Keratinocyte (primary cell): ENCODE data around the gene MTIF2. TPM values are rescaled to one million over a fixed set of nuclear protein-coding genes. Genes with fewer than 3 reads are reported as not detected.

Source experiments
- DNase-seq: peaks from one replicate; pipeline ENCODE4 v3.0.0-alpha.2; 2011; ENCODE audit warnings: low read depth, missing footprints, low spot score
- FAIRE-seq: peaks from 2 replicates; lab custom pipeline; 2011; peaks lifted over from hg19 to GRCh38; lab: Jason Lieb, UNC
- H2AFZ ChIP-seq: 2 replicates; pipeline ENCODE4 v1.6.0; 2012; ENCODE audit warnings: low read length, control low read depth, inconsistent platforms; ENCODE audit not compliant: control insufficient read depth
- H3K27ac ChIP-seq: 2 replicates; pipeline ENCODE4 v1.5.1; 2011; ENCODE audit warnings: low read length; ENCODE audit not compliant: control insufficient read depth, insufficient read depth
- H3K27me3 ChIP-seq: 3 replicates; pipeline ENCODE4 v1.6.0; 2011; ENCODE audit warnings: low read length; ENCODE audit not compliant: control insufficient read depth, insufficient read depth; ENCODE audit errors: extremely low read depth
- H3K36me3 ChIP-seq, 2 experiments: 2 replicates in 1 of 2; 3 replicates in 1 of 2; pipeline ENCODE4 v1.5.1; 2011; ENCODE audit warnings: low read length in 2 of 2, mild to moderate bottlenecking in 1 of 2; ENCODE audit not compliant: control insufficient read depth in 2 of 2, insufficient read depth in 2 of 2; ENCODE audit errors: extremely low read depth in 1 of 2
- H3K4me1 ChIP-seq: 3 replicates; pipeline ENCODE4 v1.5.1; 2011; ENCODE audit warnings: low read length; ENCODE audit not compliant: control insufficient read depth, insufficient read depth; ENCODE audit errors: extremely low read depth
- H3K4me2 ChIP-seq: 3 replicates; pipeline ENCODE4 v1.6.0; 2011; ENCODE audit warnings: low read depth, low read length; ENCODE audit not compliant: control insufficient read depth, insufficient read depth; ENCODE audit errors: extremely low read depth
- H3K4me3 ChIP-seq, 3 experiments: fragments of 200-600 bp in 1 of 3; sonication (generic) in 1 of 3; 2 replicates in 2 of 3; 3 replicates in 1 of 3; pipeline ENCODE4 v1.5.1; 2011 to 2016; ENCODE audit warnings: low read length in 3 of 3, mild to moderate bottlenecking in 3 of 3, control low read depth in 2 of 3, inconsistent platforms in 1 of 3, low read depth in 1 of 3, mixed read lengths in 1 of 3, mixed run types in 1 of 3, moderate library complexity in 1 of 3; ENCODE audit not compliant: control insufficient read depth in 2 of 3, insufficient read depth in 2 of 3; ENCODE audit errors: extremely low read depth in 1 of 3
- H3K79me2 ChIP-seq: 2 replicates; pipeline ENCODE4 v1.6.0; 2012; ENCODE audit warnings: low read length; ENCODE audit not compliant: control insufficient read depth, insufficient read depth
- H3K9ac ChIP-seq: 3 replicates; pipeline ENCODE4 v1.6.0; 2011; ENCODE audit warnings: low read length; ENCODE audit not compliant: control insufficient read depth, insufficient read depth; ENCODE audit errors: extremely low read depth
- H3K9me1 ChIP-seq: 3 replicates; pipeline ENCODE4 v1.6.0; 2011; ENCODE audit warnings: low read length; ENCODE audit not compliant: control insufficient read depth, insufficient read depth; ENCODE audit errors: extremely low read depth
- H3K9me3 ChIP-seq: 2 replicates; pipeline ENCODE4 v1.5.1; 2012; ENCODE audit warnings: low read depth, low read length; ENCODE audit not compliant: control insufficient read depth
- H4K20me1 ChIP-seq: 3 replicates; pipeline ENCODE4 v1.6.0; 2011; ENCODE audit warnings: low read length; ENCODE audit not compliant: control insufficient read depth, insufficient read depth; ENCODE audit errors: extremely low read depth
- EZH2 ChIP-seq: IDR thresholded peaks from one replicate; pipeline ENCODE4 v1.6.1; 2012; ENCODE audit warnings: inconsistent platforms, mild to moderate bottlenecking, low read length, moderate library complexity
- dilution Hi-C: fragments of 300-500 bp; cut with MboI; formaldehyde crosslinking; loops from one replicate; pipeline ENCODE4 v1.7.0; 2020; ENCODE audit warnings: low sequenced_read_pairs; ENCODE audit not compliant: extremely low pct_ligation_motif_present
- polyA plus RNA-seq, 5 experiments: library from polyadenylated mRNA; depleted of rRNA in 3 of 5; stranded (reverse) in 3 of 5; stranded (forward) in 1 of 5; unstranded in 1 of 5; fragments of >200 nt; gene quantifications; 1 replicate in 1 of 5; 2 replicates in 3 of 5; 3 replicates in 1 of 5; pipeline versions ENCODE4 v1.2.1 to v1.2.3, GENCODE V29; 2011 to 2012; ENCODE audit warnings: missing spikeins in 2 of 5, low read depth in 1 of 5, low replicate concordance in 1 of 5
- TF ChIP-seq, protein P1 (sequence below), 3 experiments: IDR thresholded peaks in 1 of 3; conservative IDR thresholded peaks in 1 of 3; optimal IDR thresholded peaks in 1 of 3; 2 replicates in 2 of 3; 3 replicates in 1 of 3; pipeline versions ENCODE3 to v1.5.1; 2011; ENCODE audit warnings: low read length in 3 of 3, mild to moderate bottlenecking in 3 of 3, moderate library complexity in 2 of 3, control low read depth in 1 of 3, inconsistent platforms in 1 of 3; ENCODE audit not compliant: insufficient read depth in 2 of 3; ENCODE audit errors: extremely low read depth in 1 of 3

MTIF2 gene
- polyA plus RNA-seq, 1 donor (not counting 4 experiments of a cell fraction or from before 2014, with no cell fraction given): 38.9 TPM

DNA sequence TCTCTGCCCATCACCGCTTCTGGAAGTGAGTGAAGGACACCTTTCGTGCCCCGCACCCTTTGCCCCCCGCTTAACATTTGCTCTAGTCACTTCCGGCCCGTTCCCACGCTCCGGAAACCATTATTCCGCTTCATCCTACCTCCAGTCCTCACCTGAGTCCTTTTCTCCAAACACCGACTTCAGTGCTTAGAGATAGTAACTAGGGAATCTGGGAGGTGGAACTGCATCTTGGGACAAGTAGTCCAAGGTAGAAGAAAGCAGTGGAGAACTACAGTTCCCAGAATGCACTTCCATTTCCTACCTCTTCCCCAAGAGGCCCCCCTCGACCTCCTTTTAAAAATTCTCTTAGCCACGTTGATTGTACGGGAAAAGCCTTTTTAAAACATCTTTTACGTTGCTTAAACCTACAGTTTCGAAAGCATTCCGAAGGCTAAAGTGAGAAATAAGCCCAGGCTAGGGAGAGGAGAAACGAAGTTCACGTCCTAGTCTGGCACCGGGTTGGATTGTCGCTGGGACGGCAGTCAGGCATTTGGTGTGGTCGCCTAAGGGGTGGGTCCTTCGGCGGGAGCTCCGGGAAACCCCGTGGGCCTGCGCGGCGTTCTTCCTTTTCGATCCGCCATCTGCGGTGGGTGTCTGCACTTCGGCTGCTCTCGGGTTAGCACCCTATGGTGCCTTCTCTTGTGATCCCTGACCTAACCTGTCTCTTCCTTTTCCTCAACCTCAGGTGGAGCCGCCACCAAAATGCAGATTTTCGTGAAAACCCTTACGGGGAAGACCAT lies 36.8 kb downstream of the MTIF2 start, which contains the start of the genes CLHC1 and RPS27A:
TSS of gene CLHC1 (minus strand) at position 210 of the 779 bp plus-strand sequence. CDS start 9,882 bp downstream, outside the sequence.
TSS of gene RPS27A (plus strand) at position 605 of the 779 bp plus-strand sequence. CDS start at position 742, 137 bp downstream.
- Histone ChIP-seq H3K27ac (peak within 1 kb of the TSS; percentile 98), H4K20me1 (no peaks in the 10 kb centered on the region), H3K4me2 (peak within 1 kb of the TSS; percentile 92), H3K4me3 (peak within 1 kb of the TSS; percentile 89 to 91 (median 91)), H3K9ac (peak within 1 kb of the TSS; percentile 98), H3K4me1 (peaks cover 7% of the 10 kb centered on the region), H3K36me3 (peaks cover 12 to 31% of the 10 kb centered on the region in 2 experiments), H2AFZ (peak within 1 kb of the TSS; percentile 94), H3K27me3 (no peaks in the 10 kb centered on the region), H3K9me3 (no peaks in the 10 kb centered on the region), H3K79me2 (peaks cover 62% of the 10 kb centered on the region), H3K9me1 (peaks cover 2% of the 10 kb centered on the region)
- FAIRE-seq: peak; percentile 84
- dilution Hi-C loops: no loop called here
- DNase-seq: peak; percentile 94
- TF ChIP-seq EZH2: no peak
- TF ChIP-seq, protein P1, sequence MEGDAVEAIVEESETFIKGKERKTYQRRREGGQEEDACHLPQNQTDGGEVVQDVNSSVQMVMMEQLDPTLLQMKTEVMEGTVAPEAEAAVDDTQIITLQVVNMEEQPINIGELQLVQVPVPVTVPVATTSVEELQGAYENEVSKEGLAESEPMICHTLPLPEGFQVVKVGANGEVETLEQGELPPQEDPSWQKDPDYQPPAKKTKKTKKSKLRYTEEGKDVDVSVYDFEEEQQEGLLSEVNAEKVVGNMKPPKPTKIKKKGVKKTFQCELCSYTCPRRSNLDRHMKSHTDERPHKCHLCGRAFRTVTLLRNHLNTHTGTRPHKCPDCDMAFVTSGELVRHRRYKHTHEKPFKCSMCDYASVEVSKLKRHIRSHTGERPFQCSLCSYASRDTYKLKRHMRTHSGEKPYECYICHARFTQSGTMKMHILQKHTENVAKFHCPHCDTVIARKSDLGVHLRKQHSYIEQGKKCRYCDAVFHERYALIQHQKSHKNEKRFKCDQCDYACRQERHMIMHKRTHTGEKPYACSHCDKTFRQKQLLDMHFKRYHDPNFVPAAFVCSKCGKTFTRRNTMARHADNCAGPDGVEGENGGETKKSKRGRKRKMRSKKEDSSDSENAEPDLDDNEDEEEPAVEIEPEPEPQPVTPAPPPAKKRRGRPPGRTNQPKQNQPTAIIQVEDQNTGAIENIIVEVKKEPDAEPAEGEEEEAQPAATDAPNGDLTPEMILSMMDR (optimal IDR thresholded peaks at IDR 0.05 in 1 of 3, IDR thresholded peaks at IDR 0.05 in 1 of 3, conservative IDR thresholded peaks at IDR 0.05 in 1 of 3; ENCODE audit: extremely low read depth in 1 of 3, insufficient read depth in 2 of 3, low read length in 3 of 3): no peak

DNA sequence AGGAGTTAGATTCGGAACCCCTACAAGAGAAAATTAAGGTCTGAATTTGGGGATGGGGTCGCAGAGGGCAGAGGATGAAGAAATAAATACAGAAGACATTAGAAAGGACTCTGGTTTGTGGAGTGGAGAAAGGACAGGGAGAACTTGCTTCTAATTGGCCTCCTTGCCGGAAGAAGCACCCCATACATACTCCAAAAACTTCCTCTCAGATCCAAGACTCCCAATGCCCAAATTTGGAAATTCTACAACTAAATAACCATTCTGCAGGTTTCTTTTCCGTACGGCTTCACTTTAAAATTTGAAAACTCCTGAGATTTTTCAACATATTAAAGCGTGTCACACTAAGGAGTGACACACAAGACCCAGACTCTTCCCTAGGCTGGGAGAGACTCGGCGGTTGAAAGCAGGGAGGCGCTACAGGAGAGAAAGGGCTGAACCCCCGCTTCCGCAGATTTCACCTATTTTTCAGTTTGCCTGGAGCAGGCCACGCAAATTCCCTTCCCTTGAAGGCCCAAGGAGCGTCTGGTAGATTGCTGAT lies 37.4 kb downstream of the MTIF2 start:
- Histone ChIP-seq H3K79me2 (peaks cover 67% of the 10 kb centered on the region), H3K9me3 (no peaks in the 10 kb centered on the region), H3K9ac (peak overlapping the region; percentile 98), H3K4me2 (peak overlapping the region; percentile 92), H3K27me3 (no peaks in the 10 kb centered on the region), H3K36me3 (peaks cover 12 to 31% of the 10 kb centered on the region in 2 experiments), H4K20me1 (no peaks in the 10 kb centered on the region), H3K4me3 (peak overlapping the region; percentile 89 to 91 (median 91)), H3K9me1 (peaks cover 2% of the 10 kb centered on the region), H3K4me1 (peaks cover 7% of the 10 kb centered on the region), H2AFZ (peak overlapping the region; percentile 94), H3K27ac (peak overlapping the region; percentile 98)
- dilution Hi-C loops: no loop called here
- DNase-seq (no peak), FAIRE-seq (no peak)
- no peak for TF ChIP-seq EZH2
- TF ChIP-seq, protein P1 (optimal IDR thresholded peaks at IDR 0.05 in 1 of 3, IDR thresholded peaks at IDR 0.05 in 1 of 3, conservative IDR thresholded peaks at IDR 0.05 in 1 of 3; ENCODE audit: extremely low read depth in 1 of 3, insufficient read depth in 2 of 3, low read length in 3 of 3): no peak
